MM.1S (cell line): Measurements from ENCODE around the gene SH3TC1.

ENCODE experiments used
- CTCF ChIP-seq: fragments of 300-600 bp; sonication (generic); IDR thresholded peaks from 2 replicates; pipeline ENCODE4 v1.5.1; 2016; ENCODE audit warnings: antibody characterized with exemption, low read length, mixed read lengths
- EZH2 ChIP-seq: fragments of 300-600 bp; sonication (generic); optimal IDR thresholded peaks from 2 replicates; pipeline ENCODE3; 2017; ENCODE audit warnings: low read depth, mild to moderate bottlenecking, antibody characterized with exemption, low read length, mixed read lengths

- no peak for TF ChIP-seq EZH2
- TF ChIP-seq CTCF = no peak
Measured at GRCh38 chr4:8157496-8157895, 41.6 kb upstream of the SH3TC1 start.
